ENCODE data around the gene PCYT2.

Gene PCYT2

DNA sequence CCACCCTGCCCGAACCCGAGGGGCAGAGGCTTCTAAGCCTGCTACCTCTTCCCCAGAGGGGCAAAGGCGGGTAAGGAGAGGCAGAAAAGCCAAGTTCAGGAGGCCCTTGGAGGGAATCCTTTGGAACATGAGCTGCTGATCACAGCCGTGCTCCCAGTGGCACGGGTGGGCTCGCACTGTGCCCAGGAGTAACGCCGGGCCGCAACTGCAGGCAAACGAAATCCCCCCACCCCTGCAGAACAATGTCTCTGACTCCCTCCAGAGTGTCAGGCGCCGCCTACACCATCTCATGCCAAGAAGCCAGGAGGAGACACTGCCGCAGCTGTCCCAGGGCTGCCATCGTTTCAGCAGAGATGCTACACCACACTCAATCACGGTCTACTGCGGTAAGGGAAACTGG lies 59.8 kb downstream of the PCYT2 start:
- no peak for DNase-seq (ENCODE audit: low spot score)
